Measurements from ENCODE around the gene ZNF280A.

DNA sequence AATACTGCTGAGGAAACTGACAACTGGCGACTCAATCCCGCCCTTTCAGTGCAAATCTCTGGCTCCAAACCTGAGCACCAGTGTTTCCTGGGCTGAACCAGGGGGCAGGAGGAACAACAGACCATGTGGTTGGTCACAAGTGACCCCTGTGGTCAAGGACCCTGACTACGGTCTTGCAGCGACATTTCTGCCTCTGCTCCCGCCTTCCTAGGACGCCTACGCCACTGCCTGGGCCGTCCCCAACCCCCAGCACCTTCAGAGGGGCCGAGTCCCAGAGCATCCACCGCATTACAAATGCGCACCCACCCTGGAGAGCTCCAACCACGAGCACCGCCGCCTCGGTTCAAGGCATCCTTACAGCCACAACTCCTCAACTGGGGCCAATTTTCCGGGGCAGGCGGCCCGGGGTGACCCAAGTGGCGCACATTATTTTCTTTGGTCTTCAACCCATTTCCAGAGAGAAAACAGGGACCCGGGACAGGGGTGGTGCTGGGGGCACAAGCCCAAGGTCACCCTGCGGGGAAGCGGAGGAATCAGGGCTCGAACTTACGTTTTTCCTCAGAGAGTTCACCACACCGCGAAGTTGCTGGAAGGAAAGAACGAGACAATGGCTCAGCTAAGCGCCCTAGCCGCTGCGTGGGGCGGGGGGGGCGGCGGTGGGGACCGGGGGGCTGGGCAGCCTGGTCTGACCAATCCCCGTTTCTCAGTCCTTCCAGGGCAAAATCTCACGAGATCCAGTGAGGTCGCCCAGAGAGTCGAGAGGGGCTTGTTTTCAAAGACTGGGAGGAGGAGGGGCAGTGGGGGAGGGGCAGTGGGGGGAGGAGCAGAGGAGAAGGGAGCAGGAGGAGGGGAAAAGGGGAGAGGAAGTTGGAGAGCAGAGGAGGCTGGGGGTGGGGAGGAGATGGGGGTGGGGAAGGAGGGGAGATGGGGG lies 37.2 kb upstream of the ZNF280A start:
- TF ChIP-seq HMGA2 (CRISPR knock-in tag; IDR thresholded peaks at IDR 0.05): no peak
- TF ChIP-seq, protein P1, sequence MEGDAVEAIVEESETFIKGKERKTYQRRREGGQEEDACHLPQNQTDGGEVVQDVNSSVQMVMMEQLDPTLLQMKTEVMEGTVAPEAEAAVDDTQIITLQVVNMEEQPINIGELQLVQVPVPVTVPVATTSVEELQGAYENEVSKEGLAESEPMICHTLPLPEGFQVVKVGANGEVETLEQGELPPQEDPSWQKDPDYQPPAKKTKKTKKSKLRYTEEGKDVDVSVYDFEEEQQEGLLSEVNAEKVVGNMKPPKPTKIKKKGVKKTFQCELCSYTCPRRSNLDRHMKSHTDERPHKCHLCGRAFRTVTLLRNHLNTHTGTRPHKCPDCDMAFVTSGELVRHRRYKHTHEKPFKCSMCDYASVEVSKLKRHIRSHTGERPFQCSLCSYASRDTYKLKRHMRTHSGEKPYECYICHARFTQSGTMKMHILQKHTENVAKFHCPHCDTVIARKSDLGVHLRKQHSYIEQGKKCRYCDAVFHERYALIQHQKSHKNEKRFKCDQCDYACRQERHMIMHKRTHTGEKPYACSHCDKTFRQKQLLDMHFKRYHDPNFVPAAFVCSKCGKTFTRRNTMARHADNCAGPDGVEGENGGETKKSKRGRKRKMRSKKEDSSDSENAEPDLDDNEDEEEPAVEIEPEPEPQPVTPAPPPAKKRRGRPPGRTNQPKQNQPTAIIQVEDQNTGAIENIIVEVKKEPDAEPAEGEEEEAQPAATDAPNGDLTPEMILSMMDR (IDR thresholded peaks at IDR 0.05): no peak
- TF ChIP-seq, protein P2, sequence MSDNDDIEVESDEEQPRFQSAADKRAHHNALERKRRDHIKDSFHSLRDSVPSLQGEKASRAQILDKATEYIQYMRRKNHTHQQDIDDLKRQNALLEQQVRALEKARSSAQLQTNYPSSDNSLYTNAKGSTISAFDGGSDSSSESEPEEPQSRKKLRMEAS (CRISPR knock-in tag; IDR thresholded peaks at IDR 0.05): no peak
- TF ChIP-seq ZBTB21 (CRISPR knock-in tag; IDR thresholded peaks at IDR 0.05; ENCODE audit: borderline replicate concordance): no peak
- TF ChIP-seq, protein P3, sequence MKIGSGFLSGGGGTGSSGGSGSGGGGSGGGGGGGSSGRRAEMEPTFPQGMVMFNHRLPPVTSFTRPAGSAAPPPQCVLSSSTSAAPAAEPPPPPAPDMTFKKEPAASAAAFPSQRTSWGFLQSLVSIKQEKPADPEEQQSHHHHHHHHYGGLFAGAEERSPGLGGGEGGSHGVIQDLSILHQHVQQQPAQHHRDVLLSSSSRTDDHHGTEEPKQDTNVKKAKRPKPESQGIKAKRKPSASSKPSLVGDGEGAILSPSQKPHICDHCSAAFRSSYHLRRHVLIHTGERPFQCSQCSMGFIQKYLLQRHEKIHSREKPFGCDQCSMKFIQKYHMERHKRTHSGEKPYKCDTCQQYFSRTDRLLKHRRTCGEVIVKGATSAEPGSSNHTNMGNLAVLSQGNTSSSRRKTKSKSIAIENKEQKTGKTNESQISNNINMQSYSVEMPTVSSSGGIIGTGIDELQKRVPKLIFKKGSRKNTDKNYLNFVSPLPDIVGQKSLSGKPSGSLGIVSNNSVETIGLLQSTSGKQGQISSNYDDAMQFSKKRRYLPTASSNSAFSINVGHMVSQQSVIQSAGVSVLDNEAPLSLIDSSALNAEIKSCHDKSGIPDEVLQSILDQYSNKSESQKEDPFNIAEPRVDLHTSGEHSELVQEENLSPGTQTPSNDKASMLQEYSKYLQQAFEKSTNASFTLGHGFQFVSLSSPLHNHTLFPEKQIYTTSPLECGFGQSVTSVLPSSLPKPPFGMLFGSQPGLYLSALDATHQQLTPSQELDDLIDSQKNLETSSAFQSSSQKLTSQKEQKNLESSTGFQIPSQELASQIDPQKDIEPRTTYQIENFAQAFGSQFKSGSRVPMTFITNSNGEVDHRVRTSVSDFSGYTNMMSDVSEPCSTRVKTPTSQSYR (CRISPR knock-in tag; IDR thresholded peaks at IDR 0.05): no peak
- no peak for TF ChIP-seq ETV6 (CRISPR knock-in tag; IDR thresholded peaks at IDR 0.05)
- TF ChIP-seq NR2C2 (CRISPR knock-in tag; IDR thresholded peaks at IDR 0.05): no peak
- TF ChIP-seq JAZF1 (CRISPR knock-in tag; IDR thresholded peaks at IDR 0.05): no peak
- TF ChIP-seq, protein P4, sequence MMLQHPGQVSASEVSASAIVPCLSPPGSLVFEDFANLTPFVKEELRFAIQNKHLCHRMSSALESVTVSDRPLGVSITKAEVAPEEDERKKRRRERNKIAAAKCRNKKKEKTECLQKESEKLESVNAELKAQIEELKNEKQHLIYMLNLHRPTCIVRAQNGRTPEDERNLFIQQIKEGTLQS (CRISPR knock-in tag; conservative IDR thresholded peaks at IDR 0.05): no peak
- no peak for TF ChIP-seq NR1H2 (CRISPR knock-in tag; IDR thresholded peaks at IDR 0.05)
- TF ChIP-seq, protein P5, sequence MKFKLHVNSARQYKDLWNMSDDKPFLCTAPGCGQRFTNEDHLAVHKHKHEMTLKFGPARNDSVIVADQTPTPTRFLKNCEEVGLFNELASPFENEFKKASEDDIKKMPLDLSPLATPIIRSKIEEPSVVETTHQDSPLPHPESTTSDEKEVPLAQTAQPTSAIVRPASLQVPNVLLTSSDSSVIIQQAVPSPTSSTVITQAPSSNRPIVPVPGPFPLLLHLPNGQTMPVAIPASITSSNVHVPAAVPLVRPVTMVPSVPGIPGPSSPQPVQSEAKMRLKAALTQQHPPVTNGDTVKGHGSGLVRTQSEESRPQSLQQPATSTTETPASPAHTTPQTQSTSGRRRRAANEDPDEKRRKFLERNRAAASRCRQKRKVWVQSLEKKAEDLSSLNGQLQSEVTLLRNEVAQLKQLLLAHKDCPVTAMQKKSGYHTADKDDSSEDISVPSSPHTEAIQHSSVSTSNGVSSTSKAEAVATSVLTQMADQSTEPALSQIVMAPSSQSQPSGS (CRISPR knock-in tag; IDR thresholded peaks at IDR 0.05; ENCODE audit: borderline replicate concordance, low read depth): no peak
- TF ChIP-seq ELF4 (CRISPR knock-in tag; IDR thresholded peaks at IDR 0.05; ENCODE audit: low read depth): no peak
- no peak for TF ChIP-seq CREB1 (CRISPR knock-in tag; IDR thresholded peaks at IDR 0.05)
- TF ChIP-seq NFYB (CRISPR knock-in tag; conservative IDR thresholded peaks at IDR 0.05; ENCODE audit: low read depth): no peak
